Caco-2 (cell line): ENCODE results near the gene CST8. TPM values are rescaled to one million over a fixed set of nuclear protein-coding genes. Genes with fewer than 3 reads are reported as not detected.

Experiments
- BruUV-seq: library from RNA; stranded (reverse); fragments of 400-500 nt; replicated peaks from 2 replicates; lab custom pipeline; 2021; lab: Mats Ljungman, UMichigan
- CTCF ChIA-PET: fragments of 300-600 bp; sonication (Branson Sonifier 250); formaldehyde crosslinking; loops from one replicate; lab custom pipeline; 2022; ENCODE audit warnings: antibody characterized with exemption; lab: Charles Lee
- POLR2A ChIA-PET: fragments of 300-600 bp; sonication (Branson Sonifier 250); formaldehyde crosslinking; loops from one replicate; lab custom pipeline; 2022; ENCODE audit warnings: antibody characterized with exemption; lab: Charles Lee
- DNase-seq, 2 experiments: peaks; one replicate each; pipeline versions ENCODE4 v3.0.0 to v3.0.0-alpha.2; 2020 to 2022
- H3K27me3 ChIP-seq: replicated peaks from 2 replicates; pipeline ENCODE4 v1.6.0; 2011; ENCODE audit warnings: low read length; ENCODE audit not compliant: control insufficient read depth, insufficient read depth
- H3K36me3 ChIP-seq: 2 replicates; pipeline ENCODE4 v1.5.1; 2011; ENCODE audit warnings: low read length; ENCODE audit not compliant: control insufficient read depth, insufficient read depth
- H3K4me1 ChIP-seq: fragments of 250-450 bp; sonication (Bioruptor Pico); 2 replicates; pipeline ENCODE4 v1.5.1; 2020; ENCODE audit warnings: mild to moderate bottlenecking
- H3K4me3 ChIP-seq: 2 replicates; pipeline ENCODE4 v1.5.1; 2011; ENCODE audit warnings: low read depth, mild to moderate bottlenecking, control low read depth, low read length
- H3K9me3 ChIP-seq: fragments of 250-450 bp; sonication (Bioruptor Pico); 2 replicates; pipeline ENCODE4 v1.5.1; 2020; ENCODE audit warnings: mild to moderate bottlenecking, moderate library complexity
- H3K27ac Mint-ChIP-seq: one replicate; pipeline ENCODE4 v1.8.0; 2022; ENCODE audit warnings: mixed read lengths; ENCODE audit not compliant: unreplicated experiment
- H3K27me3 Mint-ChIP-seq: one replicate; pipeline ENCODE4 v1.8.0; 2022; ENCODE audit warnings: mixed read lengths; ENCODE audit not compliant: insufficient read depth, unreplicated experiment
- H3K36me3 Mint-ChIP-seq: one replicate; pipeline ENCODE4 v1.8.0; 2022; ENCODE audit warnings: mild to moderate bottlenecking, mixed read lengths; ENCODE audit not compliant: insufficient read depth, unreplicated experiment
- H3K4me1 Mint-ChIP-seq: one replicate; pipeline ENCODE4 v1.8.0; 2022; ENCODE audit warnings: low read depth, mixed read lengths; ENCODE audit not compliant: unreplicated experiment
- H3K4me3 Mint-ChIP-seq: one replicate; pipeline ENCODE4 v1.8.0; 2022; ENCODE audit warnings: mild to moderate bottlenecking, moderate library complexity, mixed read lengths; ENCODE audit not compliant: unreplicated experiment
- H3K9me3 Mint-ChIP-seq: one replicate; pipeline ENCODE4 v1.8.0; 2022; ENCODE audit warnings: mixed read lengths; ENCODE audit not compliant: unreplicated experiment
- intact Hi-C: fragments of 100-400 bp; cut with micrococcal nuclease; formaldehyde crosslinking; loops from one replicate; pipeline ENCODE4 v1.10.0; 2022; ENCODE audit not compliant: unreplicated experiment
- total RNA-seq: library from RNA; stranded (reverse); gene quantifications from 2 replicates; pipeline ENCODE4 v1.2.3, GENCODE V29; 2022
- TF ChIP-seq, protein P1 (sequence below), 2 experiments: fragments of 200-600 bp in 1 of 2; IDR thresholded peaks; 1 replicate in 1 of 2; 2 replicates in 1 of 2; pipeline versions ENCODE4 v1.5.1 to v1.8.0; 2011 to 2022; ENCODE audit warnings: antibody characterized with exemption in 1 of 2, control low read depth in 1 of 2, inconsistent platforms in 1 of 2, low read depth in 1 of 2, low read length in 1 of 2, mild to moderate bottlenecking in 1 of 2, moderate library complexity in 1 of 2; ENCODE audit not compliant: insufficient read depth in 1 of 2, severe bottlenecking in 1 of 2, unreplicated experiment in 1 of 2

The CST8 gene
- total RNA-seq, 1 experiment from 2014 or later = not detected

DNA sequence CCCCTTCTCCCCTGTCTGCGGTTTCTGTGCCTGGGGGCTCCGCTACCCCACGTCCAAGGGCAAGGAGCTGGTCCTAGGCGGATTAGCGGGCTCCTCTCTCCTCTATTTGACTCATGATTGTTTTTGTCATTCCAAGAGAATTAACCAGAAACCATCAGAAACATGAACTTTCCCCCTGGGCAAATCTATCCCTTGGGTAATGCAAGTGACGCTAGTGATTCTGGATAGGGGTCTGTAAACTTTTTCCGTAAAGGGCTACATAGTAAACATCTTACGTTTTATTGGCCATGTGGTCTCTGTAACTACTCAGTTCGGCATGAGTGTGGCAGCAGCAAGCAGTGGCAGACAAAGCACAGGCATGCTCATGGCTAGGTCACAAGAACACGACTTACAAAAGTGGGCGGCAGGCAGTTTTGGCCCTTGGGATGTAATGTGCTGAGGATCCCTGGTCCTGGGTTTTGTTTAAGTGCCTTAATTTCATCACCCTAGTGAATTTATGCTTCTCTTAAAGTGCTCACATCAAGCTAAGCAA lies 38.9 kb upstream of the CST8 start:
- Mint-ChIP-seq H3K36me3 (no peaks in the 10 kb centered on the region), H3K27ac (no peak overlapping the region), H3K9me3 (no peaks in the 10 kb centered on the region), H3K4me3 (no peak overlapping the region), H3K27me3 (peaks cover 9% of the 10 kb centered on the region), H3K4me1 (no peaks in the 10 kb centered on the region)
- BruUV-seq = no TSS peak
- intact Hi-C loops = no loop called here
- H3K27me3 ChIP-seq = no peaks in the 10 kb centered on the region
- no peaks in the 10 kb centered on the region for H3K9me3 ChIP-seq
- POLR2A ChIA-PET = no interaction called here
- CTCF ChIA-PET = no interaction called here
- no peak for DNase-seq
- H3K4me1 ChIP-seq = no peaks in the 10 kb centered on the region
- TF ChIP-seq, protein P1, sequence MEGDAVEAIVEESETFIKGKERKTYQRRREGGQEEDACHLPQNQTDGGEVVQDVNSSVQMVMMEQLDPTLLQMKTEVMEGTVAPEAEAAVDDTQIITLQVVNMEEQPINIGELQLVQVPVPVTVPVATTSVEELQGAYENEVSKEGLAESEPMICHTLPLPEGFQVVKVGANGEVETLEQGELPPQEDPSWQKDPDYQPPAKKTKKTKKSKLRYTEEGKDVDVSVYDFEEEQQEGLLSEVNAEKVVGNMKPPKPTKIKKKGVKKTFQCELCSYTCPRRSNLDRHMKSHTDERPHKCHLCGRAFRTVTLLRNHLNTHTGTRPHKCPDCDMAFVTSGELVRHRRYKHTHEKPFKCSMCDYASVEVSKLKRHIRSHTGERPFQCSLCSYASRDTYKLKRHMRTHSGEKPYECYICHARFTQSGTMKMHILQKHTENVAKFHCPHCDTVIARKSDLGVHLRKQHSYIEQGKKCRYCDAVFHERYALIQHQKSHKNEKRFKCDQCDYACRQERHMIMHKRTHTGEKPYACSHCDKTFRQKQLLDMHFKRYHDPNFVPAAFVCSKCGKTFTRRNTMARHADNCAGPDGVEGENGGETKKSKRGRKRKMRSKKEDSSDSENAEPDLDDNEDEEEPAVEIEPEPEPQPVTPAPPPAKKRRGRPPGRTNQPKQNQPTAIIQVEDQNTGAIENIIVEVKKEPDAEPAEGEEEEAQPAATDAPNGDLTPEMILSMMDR (IDR thresholded peaks at IDR 0.05; ENCODE audit: insufficient read depth in 1 of 2, low read depth in 1 of 2, low read length in 1 of 2, severe bottlenecking in 1 of 2, unreplicated experiment in 1 of 2) = no peak
- H3K4me3 ChIP-seq = no peak overlapping the region
- no peaks in the 10 kb centered on the region for H3K36me3 ChIP-seq

DNA sequence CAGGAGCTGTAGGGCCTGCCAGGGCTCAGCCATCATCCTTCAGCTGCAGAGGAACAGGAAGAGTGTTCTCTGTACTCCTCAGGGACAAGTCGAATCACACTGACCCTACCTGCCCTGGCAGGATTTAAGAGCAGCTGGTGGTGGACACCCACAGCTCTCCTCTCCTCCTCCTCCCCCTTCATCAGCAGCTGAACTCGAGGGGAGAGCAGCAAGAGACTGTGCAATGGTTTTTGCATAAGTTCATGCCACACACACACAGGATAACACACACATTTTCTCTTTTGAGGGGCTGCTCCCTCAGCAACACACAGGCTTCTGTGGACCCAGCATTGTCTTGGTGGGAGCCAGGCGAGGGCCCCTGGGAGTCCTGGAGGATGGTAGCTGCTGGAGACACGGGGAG lies 38.1 kb upstream of the CST8 start, which contains the start of gene CST11:
TSS of gene CST11 (minus strand) at position 101 of the 400 bp plus-strand sequence. CDS start at position 36, 65 bp downstream.
- no peak within 1 kb of the TSS for H3K4me3 Mint-ChIP-seq
- Histone ChIP-seq H3K4me3 (no peak within 1 kb of the TSS), H3K36me3 (no peaks in the 10 kb centered on the region), H3K9me3 (no peaks in the 10 kb centered on the region), H3K27me3 (no peaks in the 10 kb centered on the region), H3K4me1 (no peaks in the 10 kb centered on the region)
- BruUV-seq = no TSS peak
- TF ChIP-seq, protein P1 (IDR thresholded peaks at IDR 0.05; ENCODE audit: insufficient read depth in 1 of 2, low read depth in 1 of 2, low read length in 1 of 2, severe bottlenecking in 1 of 2, unreplicated experiment in 1 of 2) = no peak
- intact Hi-C loops = no loop called here
- H3K36me3 Mint-ChIP-seq = no peaks in the 10 kb centered on the region
- CTCF ChIA-PET = no interaction called here
- H3K27ac Mint-ChIP-seq = no peak within 1 kb of the TSS
- POLR2A ChIA-PET = no interaction called here
- no peak for DNase-seq
- no peaks in the 10 kb centered on the region for H3K4me1 Mint-ChIP-seq
- H3K9me3 Mint-ChIP-seq = no peaks in the 10 kb centered on the region
- H3K27me3 Mint-ChIP-seq = peaks cover 13% of the 10 kb centered on the region

DNA sequence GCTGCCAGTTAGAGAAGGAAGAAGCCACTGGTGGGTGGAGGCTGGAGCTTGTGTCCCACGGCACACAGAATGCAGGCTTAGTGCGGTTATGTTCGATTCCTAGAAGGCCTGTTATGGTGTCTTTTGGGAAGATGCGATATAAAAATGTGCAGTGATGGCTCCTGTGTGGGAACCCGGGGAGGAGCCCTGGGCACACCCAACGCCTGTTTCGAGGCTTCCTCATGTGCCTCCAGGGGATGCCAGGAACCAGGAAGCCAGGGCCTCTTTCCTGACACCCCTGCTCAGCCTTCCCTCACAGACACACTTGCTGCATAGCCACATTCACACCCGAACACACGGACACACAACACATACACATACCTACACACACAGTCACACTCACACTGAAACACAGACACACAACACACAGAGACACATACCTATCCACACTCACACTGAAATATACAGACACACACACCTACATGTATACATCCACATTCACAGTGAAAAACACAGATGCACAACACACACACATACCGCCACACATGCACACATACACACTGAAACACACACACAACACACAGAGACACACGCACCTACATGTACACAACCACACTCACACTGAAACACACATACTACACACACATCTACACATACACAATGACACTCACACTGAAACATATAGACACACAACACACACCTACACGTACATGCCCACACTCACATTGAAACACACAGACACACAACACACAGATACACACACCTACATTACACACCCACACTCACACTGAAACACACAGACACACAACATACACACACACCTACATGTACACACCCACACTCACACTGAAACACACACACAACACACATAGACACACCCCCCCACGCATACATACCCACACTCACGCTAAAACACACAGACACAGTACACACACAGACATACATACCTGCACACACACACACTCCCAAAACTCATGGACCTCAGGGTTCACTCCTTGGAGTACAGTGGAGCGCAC lies 37.1 kb upstream of the CST8 start:
- no peaks in the 10 kb centered on the region for H3K27me3 ChIP-seq
- intact Hi-C loops = no loop called here
- ChIA-PET POLR2A (no interaction called here), CTCF (no interaction called here)
- no peaks in the 10 kb centered on the region for H3K9me3 ChIP-seq
- no peaks in the 10 kb centered on the region for H3K4me1 ChIP-seq
- no TSS peak for BruUV-seq
- Mint-ChIP-seq H3K27me3 (peaks cover 14% of the 10 kb centered on the region), H3K9me3 (no peaks in the 10 kb centered on the region), H3K4me3 (no peak overlapping the region), H3K36me3 (no peaks in the 10 kb centered on the region), H3K27ac (no peak overlapping the region), H3K4me1 (no peaks in the 10 kb centered on the region)
- no peak overlapping the region for H3K4me3 ChIP-seq
- no peak for DNase-seq
- H3K36me3 ChIP-seq = no peaks in the 10 kb centered on the region
- TF ChIP-seq, protein P1 (IDR thresholded peaks at IDR 0.05; ENCODE audit: insufficient read depth in 1 of 2, low read depth in 1 of 2, low read length in 1 of 2, severe bottlenecking in 1 of 2, unreplicated experiment in 1 of 2) = no peak
